Activated effector memory CD4-positive, alpha-beta T cell treated with Interleukin-2 at 50 U/mL for 16 hours (primary cell): ENCODE measurements around the gene ZNF816.
A peak's percentile ranks its signal among the peaks of the same experiment; 100 is the strongest.
"Not testable (repeated sequence)": the region's sequence is repeated elsewhere in the genome, so short reads cannot be mapped to it uniquely, and the experiment has no call there.

Experiments
- DNase-seq: peaks from one replicate; pipeline ENCODE4 v3.0.0-alpha.2; 2020

The ZNF816 gene

DNA sequence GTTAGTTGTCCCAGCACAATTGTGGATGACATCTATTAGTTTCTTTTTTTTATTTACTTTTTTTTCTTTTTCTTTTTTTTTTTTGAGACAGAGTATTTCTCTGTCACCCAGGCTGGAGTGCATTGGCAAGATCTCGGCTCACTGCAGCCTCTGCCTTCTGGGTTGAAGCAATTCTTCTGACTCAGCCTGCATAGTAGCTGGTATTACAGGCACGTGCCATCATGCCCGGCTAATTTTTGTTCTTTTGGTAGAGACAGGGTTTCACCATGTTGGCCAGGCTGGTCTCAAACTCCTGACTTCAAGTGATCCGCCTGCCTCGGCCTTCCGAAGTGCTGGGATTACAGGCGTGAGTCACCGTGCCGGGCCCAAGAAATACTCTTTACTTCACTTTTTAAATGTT lies 38.0 kb downstream of the ZNF816 start:
- DNase-seq, result not testable (repeated sequence)

DNA sequence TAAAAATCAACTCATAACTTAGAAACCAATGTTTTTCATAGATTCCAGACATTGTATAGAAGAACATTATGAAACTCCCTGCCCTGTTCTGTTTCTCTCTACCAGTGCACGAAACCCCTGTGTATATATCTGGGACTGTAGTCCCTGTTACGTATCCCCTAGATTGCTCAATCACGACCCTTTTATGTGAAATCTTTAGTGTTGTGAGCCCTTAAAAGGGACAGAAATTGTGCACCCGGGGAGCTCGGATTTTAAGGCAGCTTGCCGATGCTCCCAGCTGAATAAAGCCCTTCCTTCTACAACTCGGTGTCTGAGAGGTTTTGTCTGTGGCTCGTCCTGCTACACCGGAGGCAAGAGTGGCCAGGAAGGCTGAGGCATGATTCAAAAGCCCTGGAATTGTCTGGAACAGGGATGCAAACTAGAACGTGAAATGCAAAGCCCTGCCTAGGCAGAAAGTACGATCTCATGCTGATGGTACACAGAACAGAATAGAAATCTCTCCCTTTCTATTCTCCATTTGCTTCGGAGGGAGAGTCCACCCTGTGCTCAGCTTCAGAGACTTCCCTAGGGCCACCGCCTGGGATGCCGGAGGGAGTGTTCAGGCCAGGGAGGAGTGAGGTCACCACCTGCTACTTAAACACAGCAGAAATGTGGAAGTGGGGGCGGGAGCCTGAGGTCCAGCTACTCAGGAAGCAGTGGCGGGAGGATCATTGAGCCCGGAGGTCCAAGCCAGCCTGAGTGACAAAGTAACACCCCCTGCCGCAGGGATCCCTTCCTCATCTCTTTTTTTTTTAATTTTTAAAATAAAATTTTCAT lies 38.7 kb downstream of the ZNF816 start:
- DNase-seq, result no peak

- DNase-seq, result peak; percentile 79
Measured at GRCh38 chr19:52922841-52923777, 39.6 kb downstream of the ZNF816 start, which contains the start of gene ZNF888. ZNF888 (minus strand) TSS chr19:52923428; CDS start chr19:52917873, 5,555 bp downstream.

GRCh38 chr19:52917531-52917930 lies 45.1 kb downstream of the ZNF816 start:
- no peak for DNase-seq

DNA sequence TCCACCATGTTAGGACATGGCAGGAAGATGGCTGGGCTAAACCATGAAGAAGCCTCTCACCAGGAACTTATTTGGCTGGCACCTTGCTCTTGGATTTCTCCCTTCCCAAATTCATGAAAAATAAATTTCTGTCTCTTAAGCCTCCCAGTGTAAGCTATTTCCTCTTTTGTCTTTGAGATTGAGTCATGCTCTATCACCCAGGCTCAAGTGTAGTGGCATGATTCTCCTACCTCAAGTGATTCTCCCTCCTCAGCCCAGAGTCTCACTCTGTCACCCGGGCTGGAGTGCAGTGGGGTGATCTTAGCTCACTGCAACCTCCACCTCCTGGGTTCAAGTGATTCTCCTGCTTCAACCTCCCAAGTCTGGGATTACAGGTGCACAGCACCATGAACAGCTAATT lies 52.0 kb downstream of the ZNF816 start:
- DNase-seq, result no peak

- DNase-seq, result not testable (repeated sequence)
Measured at GRCh38 chr19:52904052-52904780, 58.5 kb downstream of the ZNF816 start.

DNA sequence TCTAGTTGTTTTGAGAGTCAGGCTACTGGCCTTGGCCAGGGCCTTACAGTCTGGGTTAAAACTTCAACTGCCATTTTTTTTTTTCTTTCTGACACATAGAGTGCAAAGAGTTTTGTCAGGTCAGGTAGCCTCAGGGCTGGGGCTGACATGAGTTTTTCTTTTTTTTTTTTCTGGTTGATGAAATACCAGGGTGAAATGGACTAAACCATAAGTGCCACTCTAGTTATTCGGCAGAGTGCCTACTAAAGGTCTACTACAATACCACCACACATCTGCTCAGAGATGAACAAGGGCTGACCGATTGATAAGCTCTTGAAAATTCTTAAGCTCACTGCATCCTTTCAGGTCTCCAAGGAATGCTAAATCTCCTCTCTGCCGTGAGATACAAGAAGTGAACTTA lies 60.8 kb downstream of the ZNF816 start:
- DNase-seq, result no peak
